AG08395 (cell line): ENCODE data around the gene CNTNAP1.

Experiments
- DNase-seq: peaks from one replicate; pipeline ENCODE4 v3.0.0; 2012; ENCODE audit warnings: mixed read lengths, low spot score

Gene CNTNAP1

GRCh38 chr17:42670789-42671657 lies 11.3 kb upstream of the CNTNAP1 start:
- DNase-seq: no peak

GRCh38 chr17:42672038-42672437 lies 10.3 kb upstream of the CNTNAP1 start:
- DNase-seq: no peak

GRCh38 chr17:42673266-42673884 lies 9.0 kb upstream of the CNTNAP1 start:
- DNase-seq: no peak

- DNase-seq: peak; percentile 75
Measured at GRCh38 chr17:42673885-42674754, 8.2 kb upstream of the CNTNAP1 start.

- no peak for DNase-seq
Measured at GRCh38 chr17:42674755-42675347, 7.5 kb upstream of the CNTNAP1 start.

- no peak for DNase-seq
Measured at GRCh38 chr17:42675348-42675964, 6.9 kb upstream of the CNTNAP1 start.

GRCh38 chr17:42675965-42676423 lies 6.3 kb upstream of the CNTNAP1 start:
- no peak for DNase-seq

- no peak for DNase-seq
Measured at GRCh38 chr17:42676424-42677011, 5.8 kb upstream of the CNTNAP1 start, which contains the start of gene PLEKHH3. Gene PLEKHH3, minus strand, starts transcription at chr17:42676994. Its CDS starts 431 bp downstream, at chr17:42676563.

- peak; percentile 99 for DNase-seq
Measured at GRCh38 chr17:42677012-42677857, 5.1 kb upstream of the CNTNAP1 start.

- peak; percentile 89 for DNase-seq
Measured at GRCh38 chr17:42677921-42678781, 4.2 kb upstream of the CNTNAP1 start.

- no peak for DNase-seq
Measured at GRCh38 chr17:42678951-42679491, 3.3 kb upstream of the CNTNAP1 start.

GRCh38 chr17:42679492-42680330 lies 2.6 kb upstream of the CNTNAP1 start:
- peak; percentile 75 for DNase-seq

GRCh38 chr17:42680331-42680808 lies 2.0 kb upstream of the CNTNAP1 start:
- no peak for DNase-seq

- peak; percentile 61 for DNase-seq
Measured at GRCh38 chr17:42682722-42683403, 532 bp downstream of the CNTNAP1 start.

- no peak for DNase-seq
Measured at GRCh38 chr17:42683407-42684034, 1.2 kb downstream of the CNTNAP1 start.

GRCh38 chr17:42684929-42685556 lies 2.7 kb downstream of the CNTNAP1 start:
- no peak for DNase-seq
